ENCODE measurements around the gene CERKL.

Gene CERKL

DNA sequence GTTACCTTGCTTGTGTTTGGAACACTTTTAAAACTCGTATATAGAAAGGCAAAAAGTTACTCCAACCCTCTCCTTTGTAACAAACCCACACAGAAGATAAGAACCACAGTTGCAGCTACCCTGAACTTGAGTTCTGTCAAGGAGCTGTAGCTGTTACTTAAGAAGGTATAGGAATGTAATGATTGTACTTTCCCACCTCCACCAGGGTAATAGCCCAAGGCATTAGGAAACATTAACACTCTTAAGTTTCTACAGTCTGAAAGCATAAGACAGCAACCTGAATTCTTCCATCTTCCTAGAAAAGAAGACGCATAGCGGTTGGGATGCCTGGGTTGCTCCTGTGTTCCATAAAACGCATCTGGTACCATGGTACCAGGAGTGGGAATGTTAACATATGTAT, 156.7 kb downstream of the CERKL start:
- TF ChIP-seq, protein P1, sequence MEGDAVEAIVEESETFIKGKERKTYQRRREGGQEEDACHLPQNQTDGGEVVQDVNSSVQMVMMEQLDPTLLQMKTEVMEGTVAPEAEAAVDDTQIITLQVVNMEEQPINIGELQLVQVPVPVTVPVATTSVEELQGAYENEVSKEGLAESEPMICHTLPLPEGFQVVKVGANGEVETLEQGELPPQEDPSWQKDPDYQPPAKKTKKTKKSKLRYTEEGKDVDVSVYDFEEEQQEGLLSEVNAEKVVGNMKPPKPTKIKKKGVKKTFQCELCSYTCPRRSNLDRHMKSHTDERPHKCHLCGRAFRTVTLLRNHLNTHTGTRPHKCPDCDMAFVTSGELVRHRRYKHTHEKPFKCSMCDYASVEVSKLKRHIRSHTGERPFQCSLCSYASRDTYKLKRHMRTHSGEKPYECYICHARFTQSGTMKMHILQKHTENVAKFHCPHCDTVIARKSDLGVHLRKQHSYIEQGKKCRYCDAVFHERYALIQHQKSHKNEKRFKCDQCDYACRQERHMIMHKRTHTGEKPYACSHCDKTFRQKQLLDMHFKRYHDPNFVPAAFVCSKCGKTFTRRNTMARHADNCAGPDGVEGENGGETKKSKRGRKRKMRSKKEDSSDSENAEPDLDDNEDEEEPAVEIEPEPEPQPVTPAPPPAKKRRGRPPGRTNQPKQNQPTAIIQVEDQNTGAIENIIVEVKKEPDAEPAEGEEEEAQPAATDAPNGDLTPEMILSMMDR (IDR thresholded peaks at IDR 0.05; ENCODE audit: control extremely low read depth, extremely low read depth, low read depth, missing control alignments) = no peak
- DNase-seq (ENCODE audit: extremely low spot score) = no peak
- ChIA-PET POLR2A (no interaction called here), CTCF (interaction anchor here (0.9 to 1.5 kb wide), 5 partner anchors 11 to 427 kb away, joined by 3 read pairs; no protein-coding TSS in a partner anchor)

DNA sequence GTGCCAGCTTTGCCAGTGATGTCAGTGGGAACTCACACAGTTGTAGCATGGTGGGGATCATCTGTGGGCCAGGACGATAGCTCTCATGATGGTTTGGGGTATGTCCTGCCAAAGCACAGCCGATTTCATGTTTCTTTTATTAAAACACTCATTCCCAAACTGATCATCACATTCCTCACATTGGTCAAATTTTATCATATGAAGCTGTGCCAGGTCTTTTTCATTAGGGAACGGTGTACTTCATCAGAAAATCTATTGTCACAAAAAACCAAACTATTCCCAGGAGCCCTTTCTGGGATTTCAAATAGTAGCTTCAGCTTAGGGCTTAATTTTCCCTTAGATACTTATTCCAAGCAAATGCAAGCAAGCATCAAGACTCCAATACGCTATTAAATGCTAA, 157.7 kb downstream of the CERKL start:
- DNase-seq (ENCODE audit: extremely low spot score) = no peak
- POLR2A ChIA-PET = no interaction called here
- CTCF ChIA-PET = interaction anchor here (1.1 to 1.7 kb wide), 3 partner anchors 12 to 44 kb away, joined by 3 read pairs; no protein-coding TSS in a partner anchor
- TF ChIP-seq, protein P1 (IDR thresholded peaks at IDR 0.05; ENCODE audit: control extremely low read depth, extremely low read depth, low read depth, missing control alignments) = no peak

Measured in GM10248 (cell line).